ENCODE measurements around the gene EIF3D. TPM values are rescaled to one million over a fixed set of nuclear protein-coding genes. Genes with fewer than 3 reads are reported as not detected.

The EIF3D gene
- total RNA-seq, 2 experiments from 2014 or later, result 389 to 392 TPM

- ChIA-PET POLR2A (no interaction called here), CTCF (interaction anchor here (0.7 to 1.4 kb wide), 3 partner anchors 10 to 306 kb away, joined by 3 to 5 read pairs (median 3); no protein-coding TSS in a partner anchor)
- intact Hi-C loops (cut with micrococcal nuclease), result no loop called here
- no peaks in the 10 kb centered on the region for H3K36me3 Mint-ChIP-seq (ENCODE audit: low read depth)
- ATAC-seq, result no peak
- no peak for DNase-seq
- no peak overlapping the region for H3K27ac Mint-ChIP-seq
- no peaks in the 10 kb centered on the region for H3K9me3 Mint-ChIP-seq
- H3K4me3 Mint-ChIP-seq, result no peak overlapping the region
- no peak for TF ChIP-seq CTCF (IDR thresholded peaks at IDR 0.05)
- H3K4me1 Mint-ChIP-seq (ENCODE audit: low read depth), result peaks cover 2% of the 10 kb centered on the region
- peaks cover 17% of the 10 kb centered on the region for H3K27me3 Mint-ChIP-seq
Observed at GRCh38 chr22:36552289-36552688, 23.3 kb upstream of the EIF3D start.

DNA sequence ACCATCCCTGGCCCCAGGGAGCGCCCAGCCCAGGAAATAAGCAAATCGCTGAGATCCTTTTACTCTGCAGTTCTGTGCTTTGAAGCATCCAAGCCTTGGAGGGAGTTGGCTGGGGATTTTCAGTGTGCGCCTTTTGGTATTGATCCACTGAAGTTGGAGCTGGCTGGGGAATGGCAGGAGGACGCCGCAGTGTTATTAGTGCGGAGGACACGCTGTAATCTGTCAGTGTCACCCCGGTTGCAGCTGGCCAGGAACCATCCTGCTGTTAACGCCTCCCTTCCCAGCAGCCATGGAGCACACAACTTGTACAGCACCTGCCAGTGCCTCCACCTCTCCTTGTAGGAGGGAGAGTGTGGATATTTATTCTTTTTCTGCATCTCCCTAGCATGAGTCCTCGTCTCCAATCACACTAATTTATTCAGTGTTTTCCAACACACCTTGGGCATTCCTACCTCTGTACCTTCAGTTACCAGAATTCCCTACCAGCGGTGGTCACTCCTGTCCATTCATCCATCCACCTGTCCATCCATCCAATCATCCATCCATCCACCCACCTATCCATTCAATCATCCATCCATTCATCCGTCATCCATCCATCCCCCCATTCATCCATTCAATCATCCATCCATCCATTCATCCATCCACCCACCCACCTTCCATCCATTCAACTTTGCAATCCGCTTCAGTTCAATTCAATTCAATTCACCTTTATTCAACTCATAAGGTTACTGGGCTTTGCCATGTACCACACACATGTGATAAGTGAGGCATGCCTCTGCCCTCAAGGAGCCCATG lies 21.9 kb upstream of the EIF3D start:
- Mint-ChIP-seq H3K36me3 (ENCODE audit: low read depth) (no peaks in the 10 kb centered on the region), H3K27me3 (peaks cover 24% of the 10 kb centered on the region), H3K4me3 (no peak overlapping the region), H3K4me1 (ENCODE audit: low read depth) (peaks cover 4% of the 10 kb centered on the region), H3K27ac (no peak overlapping the region), H3K9me3 (no peaks in the 10 kb centered on the region)
- ChIA-PET CTCF (interaction anchor here (0.8 to 1.4 kb wide), 3 partner anchors 11 to 305 kb away, joined by 3 read pairs; no protein-coding TSS in a partner anchor), POLR2A (interaction anchor here (0.6 kb wide), 1 partner anchor 9 kb away, joined by 3 read pairs; no protein-coding TSS in a partner anchor)
- TF ChIP-seq CTCF (IDR thresholded peaks at IDR 0.05), result no peak
- DNase-seq (no peak), ATAC-seq (no peak)
- intact Hi-C loops (cut with micrococcal nuclease), result no loop called here

DNA sequence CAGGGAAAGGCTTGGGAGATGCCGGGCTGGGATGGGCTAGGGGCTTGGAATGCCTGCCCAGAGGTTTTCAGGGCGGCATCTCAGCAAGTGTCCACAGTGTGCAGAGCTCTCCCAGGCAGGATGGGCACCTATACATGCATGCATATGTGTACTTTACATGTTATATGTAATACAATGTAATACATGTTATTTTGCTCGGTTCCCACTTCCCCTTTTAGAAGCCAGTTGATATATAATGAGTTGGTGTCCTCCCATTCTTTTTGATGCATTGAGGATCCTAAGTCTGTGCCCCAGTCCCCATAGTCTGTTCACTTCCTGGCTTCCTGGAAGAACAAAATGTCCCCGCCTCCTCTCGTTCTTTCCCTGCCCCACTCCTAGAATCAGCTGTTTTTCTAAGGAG lies 20.1 kb upstream of the EIF3D start:
- ATAC-seq (no peak), DNase-seq (no peak)
- H3K36me3 Mint-ChIP-seq (ENCODE audit: low read depth), result no peaks in the 10 kb centered on the region
- intact Hi-C loops (cut with micrococcal nuclease), result no loop called here
- H3K27ac Mint-ChIP-seq, result no peak overlapping the region
- no peak for TF ChIP-seq CTCF (IDR thresholded peaks at IDR 0.05)
- POLR2A ChIA-PET, result interaction anchor here (0.8 kb wide), 1 partner anchor 20 kb away, joined by 3 read pairs; no protein-coding TSS in a partner anchor
- peaks cover 8% of the 10 kb centered on the region for H3K4me1 Mint-ChIP-seq (ENCODE audit: low read depth)
- CTCF ChIA-PET, result interaction anchor here (1.0 kb wide), 1 partner anchor 307 kb away, joined by 4 read pairs; no protein-coding TSS in a partner anchor
- no peak overlapping the region for H3K4me3 Mint-ChIP-seq
- peaks cover 23% of the 10 kb centered on the region for H3K27me3 Mint-ChIP-seq
- no peaks in the 10 kb centered on the region for H3K9me3 Mint-ChIP-seq

- DNase-seq (no peak), ATAC-seq (no peak)
- Mint-ChIP-seq H3K4me1 (ENCODE audit: low read depth) (peaks cover 8% of the 10 kb centered on the region), H3K27ac (no peak overlapping the region), H3K4me3 (no peak overlapping the region), H3K27me3 (peaks cover 23% of the 10 kb centered on the region), H3K36me3 (ENCODE audit: low read depth) (no peaks in the 10 kb centered on the region), H3K9me3 (no peaks in the 10 kb centered on the region)
- intact Hi-C loops (cut with micrococcal nuclease), result no loop called here
- no peak for TF ChIP-seq CTCF (IDR thresholded peaks at IDR 0.05)
- POLR2A ChIA-PET, result no interaction called here
- CTCF ChIA-PET, result interaction anchor here (1.0 kb wide), 1 partner anchor 308 kb away, joined by 4 read pairs; no protein-coding TSS in a partner anchor
Observed at GRCh38 chr22:36548606-36549005, 19.6 kb upstream of the EIF3D start.

DNA sequence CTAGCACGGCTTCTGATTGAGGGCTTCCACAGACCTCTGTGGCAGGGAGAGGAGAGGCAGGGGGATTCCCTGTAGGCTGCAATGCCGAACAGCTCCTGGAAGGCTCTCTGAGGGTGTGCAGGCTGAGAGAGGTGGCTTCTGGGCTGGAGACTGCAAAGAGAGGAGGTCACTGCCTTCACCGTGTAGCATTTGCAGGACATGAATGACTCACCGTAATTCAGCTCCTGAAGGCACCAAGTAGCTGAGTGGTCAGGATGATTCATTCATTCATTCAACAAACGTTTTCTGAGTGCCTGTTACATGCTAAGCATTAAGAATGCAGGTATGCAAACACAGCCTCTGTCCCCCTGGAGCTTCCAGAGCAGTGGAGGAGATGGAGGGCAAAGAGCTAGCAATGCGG lies 18.0 kb upstream of the EIF3D start:
- ChIA-PET POLR2A (interaction anchor here (0.6 kb wide), 1 partner anchor 17 kb away, joined by 3 read pairs; no protein-coding TSS in a partner anchor), CTCF (interaction anchor here (0.6 to 1.6 kb wide), 9 partner anchors 9 to 497 kb away, joined by 3 to 4 read pairs (median 3); no protein-coding TSS in a partner anchor)
- no peak overlapping the region for H3K27ac Mint-ChIP-seq
- H3K27me3 Mint-ChIP-seq, result peaks cover 23% of the 10 kb centered on the region
- H3K9me3 Mint-ChIP-seq, result no peaks in the 10 kb centered on the region
- peaks cover 13% of the 10 kb centered on the region for H3K4me1 Mint-ChIP-seq (ENCODE audit: low read depth)
- no peaks in the 10 kb centered on the region for H3K36me3 Mint-ChIP-seq (ENCODE audit: low read depth)
- ATAC-seq (no peak), DNase-seq (no peak)
- no peak overlapping the region for H3K4me3 Mint-ChIP-seq
- TF ChIP-seq CTCF (IDR thresholded peaks at IDR 0.05), result no peak
- intact Hi-C loops (cut with micrococcal nuclease), result no loop called here

Data from activated CD8-positive, alpha-beta T cell treated with anti-CD3 and anti-CD28 coated beads for 36 hours (primary cell).